Ovary (tissue), 9 donors: ENCODE measurements around the gene DBNDD2. TPM values are rescaled to one million over a fixed set of nuclear protein-coding genes. Genes with fewer than 3 reads are reported as not detected.
A peak's percentile ranks its signal among the peaks of the same experiment; 100 is the strongest.

Experiments
- DNase-seq, 5 donors: peaks; one replicate each; pipeline ENCODE4 v3.0.0-alpha.2; 2019 to 2020
- H3K27ac ChIP-seq, 2 donors: fragments of 200-600 bp; one replicate each; pipeline versions ENCODE4 v1.5.1 to v1.8.0; 2019 to 2022
- H3K27me3 ChIP-seq: fragments of 200-600 bp; one replicate; pipeline ENCODE4 v1.8.0; 2022
- H3K36me3 ChIP-seq: fragments of 200-600 bp; sonication (generic); one replicate; pipeline ENCODE4 v1.5.1; 2019
- H3K4me1 ChIP-seq: one replicate; pipeline ENCODE4 v1.8.1; 2013; ENCODE audit warnings: mild to moderate bottlenecking, moderate library complexity; ENCODE audit not compliant: insufficient read depth
- H3K4me3 ChIP-seq: fragments of 200-600 bp; sonication (generic); one replicate; pipeline ENCODE4 v1.5.1; 2017
- H3K9me3 ChIP-seq, 2 donors: fragments of 200-600 bp in 1 of 2; sonication (generic) in 1 of 2; one replicate each; pipeline versions ENCODE4 v1.5.1 to v1.8.1; 2013 to 2019; ENCODE audit warnings: mild to moderate bottlenecking in 1 of 2, moderate library complexity in 1 of 2
- CTCF ChIP-seq, 3 donors: fragments of 450-650 bp in 2 of 3; fragments of 200-600 bp in 1 of 3; IDR thresholded peaks; one replicate each; pipeline versions ENCODE4 v1.5.1 to v1.8.0; 2016 to 2022; ENCODE audit warnings: antibody characterized with exemption in 3 of 3, mild to moderate bottlenecking in 1 of 3
- EP300 ChIP-seq: sonication (generic); formaldehyde crosslinking; IDR thresholded peaks from one replicate; pipeline ENCODE4 v1.6.1; 2017; ENCODE audit warnings: antibody characterized with exemption
- POLR2A ChIP-seq: fragments of 450-650 bp; IDR thresholded peaks from one replicate; pipeline ENCODE4 v1.6.1; 2017; ENCODE audit warnings: antibody characterized with exemption, mild to moderate bottlenecking, moderate library complexity
- WGBS, 3 donors: extraction: QIAGEN DNeasy Blood & Tissue Kit in 1 of 3; methylation state at CpG; one replicate each; pipeline versions ENCODE4 v1.1.5 to v1.1.7; 2013 to 2017; 5-methylcytosine and 5-hydroxymethylcytosine counted together
- intact Hi-C, 4 donors: fragments of 100-400 bp; cut with DNase I; formaldehyde crosslinking; loops; one replicate each; pipeline versions ENCODE4 v1.11.0 to v1.15.1; 2022 to 2023
- polyA plus RNA-seq, 2 donors: library from polyadenylated mRNA; stranded (reverse); fragments of 200-250 nt in 1 of 2; fragments of 350-450 nt in 1 of 2; fragmentation: Illumina TruSeq in 1 of 2; extraction: RNeasy Lipid Tissue Mini Kit (QIAGEN cat#74804) in 1 of 2; gene quantifications; one replicate each; pipeline ENCODE4 v1.2.3, GENCODE V29; 2013 to 2014
- total RNA-seq, 7 donors: library from RNA; depleted of rRNA in 2 of 7; stranded (reverse); fragments of >200 nt in 2 of 7; fragmentation: NEBNext Ultra II Directional in 3 of 7; extraction: Animal tissue kit (Norgen Biotek cat#: 25700) in 3 of 7; gene quantifications; one replicate each; pipeline versions ENCODE4 v1.1.0 to v1.2.4, GENCODE V29; 2016 to 2023
- donor health status: DM: no; HTN: no; CAD: no; lungs with moderate emphysema.
- donor health status: DM: no; HTN: no; CAD: no.
- donor health status: Bipolar disorder and iron deficiency.
- donor health status: DM: yes; HTN: yes; CAD: no.
- donor health status: DM: no; HTN: no; CAD: no.
- donor health status: DM: yes; HTN: yes; CAD: no.

DBNDD2 gene
- total and polyA plus RNA-seq, 9 donors, result 18.4 to 63.2 (median 32.0) TPM

GRCh38 chr20:45404438-45404837 is 3.7 kb upstream of the DBNDD2 start:
- H3K27ac ChIP-seq, result no peak overlapping the region
- 68 to 84% (median 76%) methylated on average over 1 of the region's 1 CpG for WGBS, 3 donors
- no peak for TF ChIP-seq POLR2A
- TF ChIP-seq EP300, result no peak
- TF ChIP-seq CTCF (IDR thresholded peaks at IDR 0.05), result no peak
- no peak for DNase-seq
- H3K4me3 ChIP-seq, result no peak overlapping the region
- no peaks in the 10 kb centered on the region for H3K27me3 ChIP-seq
- H3K36me3 ChIP-seq, result no peaks in the 10 kb centered on the region
- intact Hi-C loops, result no loop called here
- peaks cover 0 to 5% of the 10 kb centered on the region in 2 donors for H3K9me3 ChIP-seq
- H3K4me1 ChIP-seq, result peaks cover 3% of the 10 kb centered on the region

- Histone ChIP-seq H3K36me3 (no peaks in the 10 kb centered on the region), H3K4me3 (peak overlapping the region; percentile 51), H3K27me3 (no peaks in the 10 kb centered on the region), H3K9me3 (no peaks in the 10 kb centered on the region), H3K4me1 (peaks cover 3% of the 10 kb centered on the region), H3K27ac (peak overlapping the region; percentile 41 to 58)
- WGBS, 3 donors, result 1 to 3% (median 2%) methylated on average over 45 to 49 of the region's 49 CpGs
- intact Hi-C loops, result loop anchor here in 1 of 4 donors (2.0 to 5.0 kb wide), 2 partner anchors 43 to 547 kb away; partner anchors contain the start of gene SYS1
- DNase-seq, result peak in 4 of 5 donors; percentile 38 to 53 (median 48)
- TF ChIP-seq CTCF (IDR thresholded peaks at IDR 0.05), result no peak
- no peak for TF ChIP-seq EP300
- no peak for TF ChIP-seq POLR2A
These were observed 2.4 kb upstream of the DBNDD2 start for GRCh38 chr20:45405571-45406259.

GRCh38 chr20:45406260-45407066 is 1.6 kb upstream of the DBNDD2 start:
- peak overlapping the region; percentile 51 for H3K4me3 ChIP-seq
- peak; percentile 68 to 81 (median 79) for DNase-seq
- no peaks in the 10 kb centered on the region for H3K9me3 ChIP-seq
- peaks cover 3% of the 10 kb centered on the region for H3K4me1 ChIP-seq
- intact Hi-C loops, result loop anchor here in 1 of 4 donors (2.0 to 5.0 kb wide), 2 partner anchors 44 to 546 kb away; partner anchors contain the start of gene SYS1
- no peaks in the 10 kb centered on the region for H3K36me3 ChIP-seq
- WGBS, 3 donors, result 0 to 1% (median 1%) methylated on average over 51 to 87 of the region's 87 CpGs
- TF ChIP-seq POLR2A (peak; percentile 58), CTCF (IDR thresholded peaks at IDR 0.05) (peak in 1 of 3 donors; percentile 25), EP300 (no peak)
- no peaks in the 10 kb centered on the region for H3K27me3 ChIP-seq
- peak overlapping the region; percentile 58 to 63 for H3K27ac ChIP-seq

GRCh38 chr20:45407067-45407745 is 883 bp upstream of the DBNDD2 start:
- peaks cover 3% of the 10 kb centered on the region for H3K4me1 ChIP-seq
- intact Hi-C loops, result loop anchor here in 1 of 4 donors (2.0 to 5.0 kb wide), 2 partner anchors 44 to 545 kb away; partner anchors contain the start of gene SYS1
- no peak for TF ChIP-seq POLR2A
- TF ChIP-seq EP300, result no peak
- no peak for TF ChIP-seq CTCF (IDR thresholded peaks at IDR 0.05)
- H3K9me3 ChIP-seq, result no peaks in the 10 kb centered on the region
- no peaks in the 10 kb centered on the region for H3K36me3 ChIP-seq
- H3K4me3 ChIP-seq, result peak overlapping the region; percentile 51
- H3K27ac ChIP-seq, result peak overlapping the region; percentile 58 to 63
- WGBS, 3 donors, result 10 to 13% (median 11%) methylated on average over 18 to 30 of the region's 30 CpGs
- peak in 4 of 5 donors; percentile 40 to 61 (median 56) for DNase-seq
- no peaks in the 10 kb centered on the region for H3K27me3 ChIP-seq
